Neural progenitor cell (in vitro differentiated cells): ENCODE measurements around the gene BHLHE40. TPM values are rescaled to one million over a fixed set of nuclear protein-coding genes. Genes with fewer than 3 reads are reported as not detected.
A peak's percentile ranks its signal among the peaks of the same experiment; 100 is the strongest.

ENCODE experiments used
- DNase-seq: peaks from one replicate; pipeline ENCODE4 v3.0.0-alpha.2; 2016; ENCODE audit warnings: low spot score
- H2AFZ ChIP-seq: fragments of 200-600 bp; sonication (generic); replicated peaks from 2 replicates; pipeline ENCODE4 v1.6.1; 2016; ENCODE audit warnings: antibody characterized with exemption
- H3F3A ChIP-seq: fragments of 200-600 bp; sonication (generic); 2 replicates; pipeline ENCODE4 v1.6.1; 2016; ENCODE audit warnings: antibody characterized with exemption, low read depth
- H3K27ac ChIP-seq: fragments of 200-600 bp; sonication (generic); 2 replicates; pipeline ENCODE4 v1.5.1; 2016; ENCODE audit warnings: mild to moderate bottlenecking
- H3K27me3 ChIP-seq: fragments of 200-600 bp; sonication (generic); 2 replicates; pipeline ENCODE4 v1.6.1; 2016; ENCODE audit warnings: mild to moderate bottlenecking, moderate library complexity
- H3K36me3 ChIP-seq: fragments of 200-600 bp; sonication (generic); 2 replicates; pipeline ENCODE4 v1.5.1; 2016
- H3K4me1 ChIP-seq: fragments of 200-600 bp; sonication (generic); 2 replicates; pipeline ENCODE4 v1.6.1; 2016; ENCODE audit warnings: mixed run types
- H3K4me2 ChIP-seq: fragments of 200-600 bp; sonication (generic); 2 replicates; pipeline ENCODE4 v1.6.1; 2016
- H3K4me3 ChIP-seq: fragments of 200-600 bp; sonication (generic); 2 replicates; pipeline ENCODE4 v1.5.1; 2016
- H3K79me2 ChIP-seq: fragments of 200-600 bp; sonication (generic); 2 replicates; pipeline ENCODE4 v1.6.1; 2016; ENCODE audit warnings: low read depth
- H3K9ac ChIP-seq: fragments of 200-600 bp; sonication (generic); 2 replicates; pipeline ENCODE4 v1.6.1; 2016
- H3K9me3 ChIP-seq: fragments of 200-600 bp; sonication (generic); 2 replicates; pipeline ENCODE4 v1.5.1; 2016; ENCODE audit warnings: low read depth
- H4K20me1 ChIP-seq: fragments of 200-600 bp; sonication (generic); 2 replicates; pipeline ENCODE4 v1.6.1; 2016; ENCODE audit warnings: low read depth
- H3K27ac Mint-ChIP-seq: 3 replicates; pipeline ENCODE4 v1.8.0; 2021; ENCODE audit warnings: mixed read lengths
- H3K27me3 Mint-ChIP-seq: 2 replicates; pipeline ENCODE4 v1.8.0; 2022; ENCODE audit warnings: low read depth, mild to moderate bottlenecking, inconsistent platforms, moderate library complexity, mixed read lengths; ENCODE audit not compliant: insufficient read depth
- H3K36me3 Mint-ChIP-seq: 3 replicates; pipeline ENCODE4 v1.8.0; 2021; ENCODE audit warnings: mixed read lengths
- H3K4me1 Mint-ChIP-seq: 3 replicates; pipeline ENCODE4 v1.8.0; 2021; ENCODE audit warnings: mixed read lengths
- H3K4me3 Mint-ChIP-seq: 3 replicates; pipeline ENCODE4 v1.8.0; 2021; ENCODE audit warnings: mild to moderate bottlenecking, moderate library complexity, mixed read lengths
- H3K9me3 Mint-ChIP-seq: 3 replicates; pipeline ENCODE4 v1.8.0; 2020; ENCODE audit warnings: mixed read lengths
- EZH2 ChIP-seq: fragments of 200-600 bp; sonication (generic); IDR thresholded peaks from 2 replicates; pipeline ENCODE4 v1.6.1; 2017; ENCODE audit warnings: antibody characterized with exemption, mild to moderate bottlenecking, moderate library complexity
- EZH2phosphoT487 ChIP-seq: fragments of 200-600 bp; sonication (generic); IDR thresholded peaks from 2 replicates; pipeline ENCODE4 v1.6.1; 2017; ENCODE audit warnings: antibody characterized with exemption
- total RNA-seq: library from RNA; depleted of rRNA; stranded (reverse); fragments of >200 nt; gene quantifications from 2 replicates; pipeline ENCODE4 v1.2.3, GENCODE V29; 2015; ENCODE audit warnings: low replicate concordance
- TF ChIP-seq, protein P1 (sequence below): fragments of 200-600 bp; sonication (generic); IDR thresholded peaks from 2 replicates; pipeline ENCODE4 v1.5.1; 2017; ENCODE audit warnings: antibody characterized with exemption, mild to moderate bottlenecking

BHLHE40 gene
- total RNA-seq, 1 donor from 2014 or later: 0.34 TPM

- no peak overlapping the region for H3K27ac Mint-ChIP-seq
Observed at GRCh38 chr3:4977001-4977852, 2.0 kb upstream of the BHLHE40 start.

GRCh38 chr3:4977853-4978203 is 1.4 kb upstream of the BHLHE40 start:
- Histone ChIP-seq H3K4me1 (peaks cover 7% of the 10 kb centered on the region), H3F3A (peaks cover 9% of the 10 kb centered on the region), H3K4me2 (peak overlapping the region; percentile 81), H3K27me3 (peaks cover 79% of the 10 kb centered on the region), H3K36me3 (no peaks in the 10 kb centered on the region), H3K9ac (no peak overlapping the region), H2AFZ (no peak overlapping the region), H3K9me3 (no peaks in the 10 kb centered on the region), H3K4me3 (peak overlapping the region; percentile 61), H3K27ac (no peak overlapping the region), H3K79me2 (no peaks in the 10 kb centered on the region), H4K20me1 (peaks cover 16% of the 10 kb centered on the region)
- TF ChIP-seq EZH2phosphoT487: peak; percentile 54
- TF ChIP-seq EZH2: no peak
- TF ChIP-seq, protein P1, sequence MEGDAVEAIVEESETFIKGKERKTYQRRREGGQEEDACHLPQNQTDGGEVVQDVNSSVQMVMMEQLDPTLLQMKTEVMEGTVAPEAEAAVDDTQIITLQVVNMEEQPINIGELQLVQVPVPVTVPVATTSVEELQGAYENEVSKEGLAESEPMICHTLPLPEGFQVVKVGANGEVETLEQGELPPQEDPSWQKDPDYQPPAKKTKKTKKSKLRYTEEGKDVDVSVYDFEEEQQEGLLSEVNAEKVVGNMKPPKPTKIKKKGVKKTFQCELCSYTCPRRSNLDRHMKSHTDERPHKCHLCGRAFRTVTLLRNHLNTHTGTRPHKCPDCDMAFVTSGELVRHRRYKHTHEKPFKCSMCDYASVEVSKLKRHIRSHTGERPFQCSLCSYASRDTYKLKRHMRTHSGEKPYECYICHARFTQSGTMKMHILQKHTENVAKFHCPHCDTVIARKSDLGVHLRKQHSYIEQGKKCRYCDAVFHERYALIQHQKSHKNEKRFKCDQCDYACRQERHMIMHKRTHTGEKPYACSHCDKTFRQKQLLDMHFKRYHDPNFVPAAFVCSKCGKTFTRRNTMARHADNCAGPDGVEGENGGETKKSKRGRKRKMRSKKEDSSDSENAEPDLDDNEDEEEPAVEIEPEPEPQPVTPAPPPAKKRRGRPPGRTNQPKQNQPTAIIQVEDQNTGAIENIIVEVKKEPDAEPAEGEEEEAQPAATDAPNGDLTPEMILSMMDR: no peak
- Mint-ChIP-seq H3K4me3 (peak overlapping the region; percentile 86), H3K36me3 (peaks cover 5% of the 10 kb centered on the region), H3K4me1 (peaks cover 32% of the 10 kb centered on the region), H3K9me3 (peaks cover 7% of the 10 kb centered on the region), H3K27me3 (peaks cover 21% of the 10 kb centered on the region), H3K27ac (no peak overlapping the region)
- no peak for DNase-seq

More at GRCh38 chr3:4977001-4977852, 2.0 kb upstream of the BHLHE40 start:
- DNase-seq: peak; percentile 64
- H3K9me3 Mint-ChIP-seq: peaks cover 7% of the 10 kb centered on the region
- Histone ChIP-seq H3K4me2 (peak overlapping the region; percentile 81), H3K27me3 (peaks cover 73% of the 10 kb centered on the region), H3K79me2 (no peaks in the 10 kb centered on the region), H3F3A (peaks cover 9% of the 10 kb centered on the region), H4K20me1 (peaks cover 16% of the 10 kb centered on the region), H3K36me3 (no peaks in the 10 kb centered on the region), H3K27ac (no peak overlapping the region), H3K4me1 (peaks cover 7% of the 10 kb centered on the region), H2AFZ (no peak overlapping the region), H3K4me3 (peak overlapping the region; percentile 61), H3K9me3 (no peaks in the 10 kb centered on the region), H3K9ac (no peak overlapping the region)
- TF ChIP-seq, protein P1: no peak
- TF ChIP-seq EZH2 (no peak), EZH2phosphoT487 (no peak)
- peaks cover 4% of the 10 kb centered on the region for H3K36me3 Mint-ChIP-seq
- peak overlapping the region; percentile 86 for H3K4me3 Mint-ChIP-seq
- H3K4me1 Mint-ChIP-seq: peaks cover 32% of the 10 kb centered on the region
- peaks cover 21% of the 10 kb centered on the region for H3K27me3 Mint-ChIP-seq

- Histone ChIP-seq H3K36me3 (no peaks in the 10 kb centered on the region), H3K27ac (no peak overlapping the region), H3K4me3 (peak overlapping the region; percentile 61), H4K20me1 (peaks cover 16% of the 10 kb centered on the region), H2AFZ (peak overlapping the region; percentile 19), H3K4me2 (peak overlapping the region; percentile 81), H3K27me3 (peaks cover 84% of the 10 kb centered on the region), H3K79me2 (no peaks in the 10 kb centered on the region), H3K4me1 (peaks cover 7% of the 10 kb centered on the region), H3K9ac (no peak overlapping the region), H3K9me3 (no peaks in the 10 kb centered on the region), H3F3A (peaks cover 9% of the 10 kb centered on the region)
- Mint-ChIP-seq H3K36me3 (peaks cover 8% of the 10 kb centered on the region), H3K27ac (no peak overlapping the region), H3K4me3 (peak overlapping the region; percentile 86), H3K9me3 (peaks cover 2% of the 10 kb centered on the region), H3K4me1 (peaks cover 31% of the 10 kb centered on the region), H3K27me3 (peaks cover 21% of the 10 kb centered on the region)
- peak; percentile 76 for DNase-seq
- TF ChIP-seq EZH2phosphoT487 (peak; percentile 35), EZH2 (peak; percentile 75)
- TF ChIP-seq, protein P1: no peak
Observed at GRCh38 chr3:4978204-4978965, 852 bp upstream of the BHLHE40 start.
